HepG2 (cell line): ENCODE measurements around the gene ZNF597. TPM values are rescaled to one million over a fixed set of nuclear protein-coding genes. Genes with fewer than 3 reads are reported as not detected.

ENCODE experiments used
- AHR ChIP-seq: IDR thresholded peaks from 2 replicates; pipeline ENCODE4 v1.6.1; 2018; ENCODE audit warnings: missing genetic modification reagents, missing compliant biosample characterization
- ARNTL ChIP-seq: sonication (generic); formaldehyde crosslinking; IDR thresholded peaks from 2 replicates; pipeline ENCODE4 v1.4.0; 2020; ENCODE audit warnings: mild to moderate bottlenecking, missing genetic modification reagents
- IKZF5 ChIP-seq: IDR thresholded peaks from 2 replicates; pipeline ENCODE4 v1.6.1; 2018; ENCODE audit warnings: missing genetic modification reagents, mild to moderate bottlenecking, missing compliant biosample characterization
- IRF2 ChIP-seq: IDR thresholded peaks from 2 replicates; pipeline ENCODE4 v1.6.1; 2018; ENCODE audit warnings: missing genetic modification reagents, missing compliant biosample characterization
- KLF15 ChIP-seq: sonication (generic); formaldehyde crosslinking; IDR thresholded peaks from 2 replicates; pipeline ENCODE4 v1.8.1; 2023; ENCODE audit warnings: borderline replicate concordance, mild to moderate bottlenecking, inconsistent platforms, missing genetic modification reagents, mixed read lengths
- NCOA1 ChIP-seq: sonication (generic); formaldehyde crosslinking; IDR thresholded peaks from 2 replicates; pipeline ENCODE4 v1.9.0; 2021; ENCODE audit warnings: missing genetic modification reagents
- RFXANK ChIP-seq: IDR thresholded peaks from 2 replicates; pipeline ENCODE4 v1.6.1; 2016
- SRSF4 ChIP-seq: fragments of 200-400 bp; formaldehyde crosslinking; IDR thresholded peaks from one replicate; pipeline ENCODE4 v1.6.1; 2018; ENCODE audit warnings: mild to moderate bottlenecking, low read depth, low read length, moderate library complexity; ENCODE audit not compliant: poor library complexity, severe bottlenecking
- SSRP1 ChIP-seq: IDR thresholded peaks from 2 replicates; pipeline ENCODE4 v1.6.1; 2016; ENCODE audit warnings: control low read depth
- TAF15 ChIP-seq: fragments of 200-400 bp; formaldehyde crosslinking; IDR thresholded peaks from one replicate; pipeline ENCODE4 v1.6.1; 2018; ENCODE audit warnings: mild to moderate bottlenecking, low read depth, low read length; ENCODE audit not compliant: poor library complexity, severe bottlenecking
- XRCC5 ChIP-seq: fragments of 200-400 bp; formaldehyde crosslinking; optimal IDR thresholded peaks from 2 replicates; pipeline ENCODE3; 2017; ENCODE audit warnings: mild to moderate bottlenecking, low read length
- ZBTB46 ChIP-seq: sonication (generic); formaldehyde crosslinking; IDR thresholded peaks from 2 replicates; pipeline ENCODE4 v1.4.0; 2020; ENCODE audit warnings: mild to moderate bottlenecking, missing genetic modification reagents, borderline replicate concordance
- ZFP1 ChIP-seq: IDR thresholded peaks from 2 replicates; pipeline ENCODE4 v1.6.1; 2016
- ZNF121 ChIP-seq: sonication (generic); formaldehyde crosslinking; IDR thresholded peaks from 2 replicates; pipeline ENCODE4 v1.5.0; 2020; ENCODE audit warnings: mild to moderate bottlenecking, missing genetic modification reagents
- ZNF205 ChIP-seq: IDR thresholded peaks from 2 replicates; pipeline ENCODE4 v1.6.1; 2018; ENCODE audit warnings: missing biosample characterization, missing genetic modification reagents
- ZNF292 ChIP-seq: sonication (generic); formaldehyde crosslinking; IDR thresholded peaks from 2 replicates; pipeline ENCODE4 v1.8.1; 2022; ENCODE audit warnings: mild to moderate bottlenecking, low read depth, missing genetic modification reagents, borderline replicate concordance
- ZNF543 ChIP-seq: sonication (generic); formaldehyde crosslinking; IDR thresholded peaks from 2 replicates; pipeline ENCODE4 v1.4.0; 2020; ENCODE audit warnings: mild to moderate bottlenecking, missing genetic modification reagents
- ZNF768 ChIP-seq: sonication (generic); formaldehyde crosslinking; IDR thresholded peaks from 2 replicates; pipeline ENCODE4 v1.4.0; 2020; ENCODE audit warnings: missing genetic modification reagents
- ZNF879 ChIP-seq: sonication (generic); formaldehyde crosslinking; IDR thresholded peaks from 2 replicates; pipeline ENCODE4 v1.8.1; 2023; ENCODE audit warnings: missing genetic modification reagents
- polyA plus RNA-seq, 8 experiments: library from polyadenylated mRNA; depleted of rRNA in 3 of 8; stranded (reverse) in 7 of 8; unstranded in 1 of 8; fragments of >200 nt; fragmentation: Illumina TruSeq in 4 of 8; extraction: Trizol in 4 of 8; gene quantifications; 2 replicates each; pipeline versions ENCODE4 v1.2.1 to v1.2.3, GENCODE V29; 2011 to 2016; ENCODE audit warnings: low read depth in 4 of 8, missing spikeins in 1 of 8, mixed read lengths in 1 of 8; ENCODE audit not compliant: insufficient read depth in 1 of 8
- total RNA-seq, 5 experiments: library from RNA; depleted of rRNA; stranded (reverse); fragments of >200 nt; fragmentation: Illumina TruSeq; extraction: Trizol; gene quantifications; 2 replicates each; pipeline ENCODE4 v1.2.3, GENCODE V29; 2016; ENCODE audit warnings: low read depth in 1 of 5
- TF ChIP-seq, protein P1 (sequence below): sonication (generic); formaldehyde crosslinking; conservative IDR thresholded peaks from 2 replicates; pipeline ENCODE4 v1.4.0; 2020; ENCODE audit warnings: mild to moderate bottlenecking, missing genetic modification reagents, moderate library complexity
- TF ChIP-seq, protein P2 (sequence below): sonication (generic); formaldehyde crosslinking; IDR thresholded peaks from 2 replicates; pipeline ENCODE4 v1.4.0; 2020; ENCODE audit warnings: missing genetic modification reagents

The ZNF597 gene
- total and polyA plus RNA-seq, 2 of the 13 experiments (the other 11 are each of a cell fraction or from before 2014, with no cell fraction given) = 1.3 to 2.4 TPM

- TF ChIP-seq, protein P1, sequence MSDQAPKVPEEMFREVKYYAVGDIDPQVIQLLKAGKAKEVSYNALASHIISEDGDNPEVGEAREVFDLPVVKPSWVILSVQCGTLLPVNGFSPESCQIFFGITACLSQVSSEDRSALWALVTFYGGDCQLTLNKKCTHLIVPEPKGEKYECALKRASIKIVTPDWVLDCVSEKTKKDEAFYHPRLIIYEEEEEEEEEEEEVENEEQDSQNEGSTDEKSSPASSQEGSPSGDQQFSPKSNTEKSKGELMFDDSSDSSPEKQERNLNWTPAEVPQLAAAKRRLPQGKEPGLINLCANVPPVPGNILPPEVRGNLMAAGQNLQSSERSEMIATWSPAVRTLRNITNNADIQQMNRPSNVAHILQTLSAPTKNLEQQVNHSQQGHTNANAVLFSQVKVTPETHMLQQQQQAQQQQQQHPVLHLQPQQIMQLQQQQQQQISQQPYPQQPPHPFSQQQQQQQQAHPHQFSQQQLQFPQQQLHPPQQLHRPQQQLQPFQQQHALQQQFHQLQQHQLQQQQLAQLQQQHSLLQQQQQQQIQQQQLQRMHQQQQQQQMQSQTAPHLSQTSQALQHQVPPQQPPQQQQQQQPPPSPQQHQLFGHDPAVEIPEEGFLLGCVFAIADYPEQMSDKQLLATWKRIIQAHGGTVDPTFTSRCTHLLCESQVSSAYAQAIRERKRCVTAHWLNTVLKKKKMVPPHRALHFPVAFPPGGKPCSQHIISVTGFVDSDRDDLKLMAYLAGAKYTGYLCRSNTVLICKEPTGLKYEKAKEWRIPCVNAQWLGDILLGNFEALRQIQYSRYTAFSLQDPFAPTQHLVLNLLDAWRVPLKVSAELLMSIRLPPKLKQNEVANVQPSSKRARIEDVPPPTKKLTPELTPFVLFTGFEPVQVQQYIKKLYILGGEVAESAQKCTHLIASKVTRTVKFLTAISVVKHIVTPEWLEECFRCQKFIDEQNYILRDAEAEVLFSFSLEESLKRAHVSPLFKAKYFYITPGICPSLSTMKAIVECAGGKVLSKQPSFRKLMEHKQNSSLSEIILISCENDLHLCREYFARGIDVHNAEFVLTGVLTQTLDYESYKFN (CRISPR knock-in tag) = peak; percentile 60
- TF ChIP-seq TAF15 (peak; percentile 44), IRF2 (peak; percentile 78), ZBTB46 (CRISPR knock-in tag) (no peak), ZNF292 (CRISPR knock-in tag) (no peak), ZNF879 (CRISPR knock-in tag) (peak; percentile 83), KLF15 (peak; percentile 33; the same call in 1 of the 2 replicates), ZNF543 (CRISPR knock-in tag) (no peak), ZFP1 (CRISPR knock-in tag) (no peak), SRSF4 (no peak), ZNF121 (CRISPR knock-in tag) (0 out of 2 replicates have a peak, but pooled peaks have one; percentile 36), XRCC5 (peak; percentile 94), NCOA1 (CRISPR knock-in tag) (no peak; the same call in 1 of the 2 replicates), ZNF205 (CRISPR knock-in tag) (peak; percentile 61; the same call in 1 of the 2 replicates), SSRP1 (CRISPR knock-in tag) (no peak), RFXANK (CRISPR knock-in tag) (no peak), IKZF5 (CRISPR knock-in tag) (peak; percentile 69), ARNTL (CRISPR knock-in tag) (0 out of 2 replicates have a peak, but pooled peaks have one; percentile 34), AHR (CRISPR knock-in tag) (peak; percentile 43), ZNF768 (CRISPR knock-in tag) (peak; percentile 35; the same call in 1 of the 2 replicates)
- TF ChIP-seq, protein P2, sequence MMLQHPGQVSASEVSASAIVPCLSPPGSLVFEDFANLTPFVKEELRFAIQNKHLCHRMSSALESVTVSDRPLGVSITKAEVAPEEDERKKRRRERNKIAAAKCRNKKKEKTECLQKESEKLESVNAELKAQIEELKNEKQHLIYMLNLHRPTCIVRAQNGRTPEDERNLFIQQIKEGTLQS (CRISPR knock-in tag) = 0 out of 2 replicates have a peak, but pooled peaks have one; percentile 25
Observed at GRCh38 chr16:3400779-3401688, 42.3 kb downstream of the ZNF597 start, which contains the start of the genes ZNF174 and ZSCAN32 (continued).
